Measurements from ENCODE around the gene DDX31.

- no peak for TF ChIP-seq CTCF (IDR thresholded peaks at IDR 0.05)
- TF ChIP-seq EZH2 (IDR thresholded peaks at IDR 0.05; ENCODE audit: borderline replicate concordance, insufficient read depth, low read depth, low read length, poor library complexity, severe bottlenecking): no peak
Measured at GRCh38 chr9:132571806-132572600, 97.8 kb downstream of the DDX31 start.
